ENCODE results near the gene STXBP4. TPM values are rescaled to one million over a fixed set of nuclear protein-coding genes. Genes with fewer than 3 reads are reported as not detected.

Gene STXBP4
- total RNA-seq, 3 donors from 2014 or later = 4.6 to 15.4 (median 8.8) TPM

GRCh38 chr17:54951286-54951685 lies 17.3 kb upstream of the STXBP4 start:
- DNase-seq (no peak), ATAC-seq (no peak)
- TF ChIP-seq, protein P1, sequence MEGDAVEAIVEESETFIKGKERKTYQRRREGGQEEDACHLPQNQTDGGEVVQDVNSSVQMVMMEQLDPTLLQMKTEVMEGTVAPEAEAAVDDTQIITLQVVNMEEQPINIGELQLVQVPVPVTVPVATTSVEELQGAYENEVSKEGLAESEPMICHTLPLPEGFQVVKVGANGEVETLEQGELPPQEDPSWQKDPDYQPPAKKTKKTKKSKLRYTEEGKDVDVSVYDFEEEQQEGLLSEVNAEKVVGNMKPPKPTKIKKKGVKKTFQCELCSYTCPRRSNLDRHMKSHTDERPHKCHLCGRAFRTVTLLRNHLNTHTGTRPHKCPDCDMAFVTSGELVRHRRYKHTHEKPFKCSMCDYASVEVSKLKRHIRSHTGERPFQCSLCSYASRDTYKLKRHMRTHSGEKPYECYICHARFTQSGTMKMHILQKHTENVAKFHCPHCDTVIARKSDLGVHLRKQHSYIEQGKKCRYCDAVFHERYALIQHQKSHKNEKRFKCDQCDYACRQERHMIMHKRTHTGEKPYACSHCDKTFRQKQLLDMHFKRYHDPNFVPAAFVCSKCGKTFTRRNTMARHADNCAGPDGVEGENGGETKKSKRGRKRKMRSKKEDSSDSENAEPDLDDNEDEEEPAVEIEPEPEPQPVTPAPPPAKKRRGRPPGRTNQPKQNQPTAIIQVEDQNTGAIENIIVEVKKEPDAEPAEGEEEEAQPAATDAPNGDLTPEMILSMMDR (IDR thresholded peaks at IDR 0.05) = no peak
- Histone ChIP-seq H3K4me1 (ENCODE audit: low read depth) (no peaks in the 10 kb centered on the region), H3K4me3 (no peak overlapping the region), H3K9me3 (no peaks in the 10 kb centered on the region), H3K36me3 (ENCODE audit: low read depth) (peaks cover 4% of the 10 kb centered on the region)
- intact Hi-C loops (cut with DNase I, micrococcal nuclease) = no loop called here

GRCh38 chr17:54956791-54957190 lies 11.8 kb upstream of the STXBP4 start:
- H3K4me3 ChIP-seq = no peak overlapping the region
- intact Hi-C loops (cut with DNase I, micrococcal nuclease) = no loop called here
- DNase-seq = no peak
- peaks cover 4% of the 10 kb centered on the region for H3K36me3 ChIP-seq (ENCODE audit: low read depth)
- ATAC-seq = no peak
- no peaks in the 10 kb centered on the region for H3K4me1 ChIP-seq (ENCODE audit: low read depth)
- TF ChIP-seq, protein P1 (IDR thresholded peaks at IDR 0.05) = no peak
- no peaks in the 10 kb centered on the region for H3K9me3 ChIP-seq

- no peaks in the 10 kb centered on the region for H3K36me3 ChIP-seq (ENCODE audit: low read depth)
- peaks cover 9% of the 10 kb centered on the region for H3K4me1 ChIP-seq (ENCODE audit: low read depth)
- ATAC-seq (peak; percentile 44), DNase-seq (peak in 2 of 3 donors; percentile 40 to 48)
- intact Hi-C loops (cut with DNase I, micrococcal nuclease) = no loop called here
- H3K4me3 ChIP-seq = peak overlapping the region; percentile 69
- TF ChIP-seq, protein P1 (IDR thresholded peaks at IDR 0.05) = no peak
- H3K9me3 ChIP-seq = no peaks in the 10 kb centered on the region
Observed at GRCh38 chr17:54967621-54968261, 824 bp upstream of the STXBP4 start.

GRCh38 chr17:54968988-54969332 lies 395 bp downstream of the STXBP4 start:
- intact Hi-C loops (cut with DNase I, micrococcal nuclease) = no loop called here
- Histone ChIP-seq H3K9me3 (no peaks in the 10 kb centered on the region), H3K36me3 (ENCODE audit: low read depth) (no peaks in the 10 kb centered on the region), H3K4me1 (ENCODE audit: low read depth) (peaks cover 9% of the 10 kb centered on the region), H3K4me3 (peak overlapping the region; percentile 69)
- TF ChIP-seq, protein P1 (IDR thresholded peaks at IDR 0.05) = no peak
- DNase-seq (no peak), ATAC-seq (peak; percentile 38)

DNA sequence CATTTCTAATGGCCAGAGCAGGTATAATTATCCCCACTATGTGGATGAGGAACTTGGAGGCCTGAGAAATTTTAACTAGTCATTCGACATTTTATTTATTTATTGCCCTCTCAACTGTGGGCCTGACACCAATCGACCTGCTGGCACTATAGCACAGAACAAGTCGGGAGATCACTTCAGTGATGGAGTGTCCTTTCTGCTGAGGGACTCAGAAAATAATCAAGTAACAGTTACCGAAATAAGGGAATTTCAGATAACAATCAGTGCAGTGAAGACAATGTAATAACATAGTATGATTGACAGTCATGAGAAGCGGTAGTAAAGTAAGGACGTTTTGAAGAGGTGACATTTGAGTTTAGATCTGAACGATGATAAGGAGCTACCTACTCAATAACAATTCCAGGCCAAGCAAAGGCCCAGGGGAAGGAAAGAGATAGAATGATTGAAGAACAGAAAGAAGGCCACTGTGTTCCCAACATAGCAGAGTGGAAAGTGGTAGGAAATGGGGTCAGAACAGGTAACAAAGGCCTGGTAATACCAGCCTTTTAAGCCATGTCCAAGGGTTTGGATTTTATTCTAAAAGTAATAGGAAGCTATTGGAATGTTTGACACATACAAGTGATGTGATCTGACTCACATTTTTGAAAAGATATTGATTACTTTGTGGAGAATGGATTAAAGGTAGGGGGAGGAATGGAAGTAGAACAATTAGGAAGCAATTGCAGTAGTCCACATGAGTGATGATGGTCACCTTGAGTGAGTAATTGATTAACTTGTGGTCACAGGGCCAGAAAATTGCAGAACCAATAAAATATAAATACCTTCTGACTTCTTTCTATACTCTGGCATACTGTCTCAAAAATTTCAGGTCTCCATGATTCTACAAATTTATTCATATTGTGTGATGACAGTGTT lies 1.4 kb downstream of the STXBP4 start:
- intact Hi-C loops (cut with DNase I, micrococcal nuclease) = no loop called here
- peaks cover 9% of the 10 kb centered on the region for H3K4me1 ChIP-seq (ENCODE audit: low read depth)
- no peak overlapping the region for H3K4me3 ChIP-seq
- DNase-seq = no peak
- H3K36me3 ChIP-seq (ENCODE audit: low read depth) = no peaks in the 10 kb centered on the region
- no peak for ATAC-seq
- TF ChIP-seq, protein P1 (IDR thresholded peaks at IDR 0.05) = no peak
- H3K9me3 ChIP-seq = no peaks in the 10 kb centered on the region

Measured in mucosa of descending colon (tissue), 3 donors.